MG63 (cell line): ENCODE measurements around the gene SLC6A13. TPM values are rescaled to one million over a fixed set of nuclear protein-coding genes. Genes with fewer than 3 reads are reported as not detected.

Source experiments
- DNase-seq: peaks from one replicate; pipeline ENCODE4 v3.0.0-alpha.2; 2020
- H3K27me3 ChIP-seq: fragments of 250-450 bp; sonication (Bioruptor Pico); 2 replicates; pipeline ENCODE4 v1.5.1; 2020; ENCODE audit warnings: mild to moderate bottlenecking, moderate library complexity
- H3K36me3 ChIP-seq: fragments of 250-450 bp; sonication (Bioruptor Pico); 2 replicates; pipeline ENCODE4 v1.5.1; 2020; ENCODE audit warnings: mild to moderate bottlenecking, moderate library complexity
- H3K4me3 ChIP-seq: fragments of 250-450 bp; sonication (Bioruptor Pico); 2 replicates; pipeline ENCODE4 v1.5.1; 2020; ENCODE audit warnings: mild to moderate bottlenecking, moderate library complexity
- H3K9me3 ChIP-seq: fragments of 250-450 bp; sonication (Bioruptor Pico); 2 replicates; pipeline ENCODE4 v1.5.1; 2020; ENCODE audit warnings: mild to moderate bottlenecking, moderate library complexity
- total RNA-seq: library from RNA; depleted of rRNA; stranded (reverse); fragments of >200 nt; shearing (Covaris generic); gene quantifications from 2 replicates; pipeline ENCODE4 v1.2.3, GENCODE V29; 2014; ENCODE audit warnings: low replicate concordance

Gene SLC6A13
- total RNA-seq, 1 experiment from 2014 or later: not detected

GRCh38 chr12:271161-271560, 8.5 kb upstream of the SLC6A13 start:
- peaks cover 23% of the 10 kb centered on the region for H3K27me3 ChIP-seq
- H3K36me3 ChIP-seq: no peaks in the 10 kb centered on the region
- no peak for DNase-seq
- no peak overlapping the region for H3K4me3 ChIP-seq
- H3K9me3 ChIP-seq: no peaks in the 10 kb centered on the region

GRCh38 chr12:269191-269590, 6.6 kb upstream of the SLC6A13 start:
- DNase-seq: no peak
- H3K9me3 ChIP-seq: no peaks in the 10 kb centered on the region
- no peaks in the 10 kb centered on the region for H3K36me3 ChIP-seq
- no peak overlapping the region for H3K4me3 ChIP-seq
- H3K27me3 ChIP-seq: peaks cover 31% of the 10 kb centered on the region

- Histone ChIP-seq H3K36me3 (no peaks in the 10 kb centered on the region), H3K4me3 (no peak overlapping the region), H3K9me3 (no peaks in the 10 kb centered on the region), H3K27me3 (peaks cover 31% of the 10 kb centered on the region)
- DNase-seq: no peak
Observed at GRCh38 chr12:268483-268840, 5.8 kb upstream of the SLC6A13 start.

- H3K9me3 ChIP-seq: no peaks in the 10 kb centered on the region
- no peaks in the 10 kb centered on the region for H3K36me3 ChIP-seq
- no peak for DNase-seq
- H3K27me3 ChIP-seq: peaks cover 31% of the 10 kb centered on the region
- H3K4me3 ChIP-seq: no peak overlapping the region
Observed at GRCh38 chr12:267581-268482, 5.2 kb upstream of the SLC6A13 start.

GRCh38 chr12:265096-265495, 2.5 kb upstream of the SLC6A13 start:
- no peak for DNase-seq
- peaks cover 43% of the 10 kb centered on the region for H3K27me3 ChIP-seq
- H3K36me3 ChIP-seq: no peaks in the 10 kb centered on the region
- H3K9me3 ChIP-seq: no peaks in the 10 kb centered on the region; the same call in 1 of the 2 replicates
- H3K4me3 ChIP-seq: no peak overlapping the region

GRCh38 chr12:264269-264668, 1.6 kb upstream of the SLC6A13 start:
- no peak overlapping the region for H3K4me3 ChIP-seq
- no peaks in the 10 kb centered on the region; the same call in 1 of the 2 replicates for H3K9me3 ChIP-seq
- DNase-seq: no peak
- H3K36me3 ChIP-seq: no peaks in the 10 kb centered on the region
- H3K27me3 ChIP-seq: peaks cover 51% of the 10 kb centered on the region

GRCh38 chr12:263574-263973, 938 bp upstream of the SLC6A13 start:
- Histone ChIP-seq H3K36me3 (no peaks in the 10 kb centered on the region), H3K4me3 (no peak overlapping the region), H3K27me3 (peaks cover 48% of the 10 kb centered on the region), H3K9me3 (no peaks in the 10 kb centered on the region; the same call in 1 of the 2 replicates)
- peak; percentile 47 for DNase-seq

GRCh38 chr12:262113-262512, 523 bp downstream of the SLC6A13 start:
- Histone ChIP-seq H3K36me3 (no peaks in the 10 kb centered on the region), H3K27me3 (peaks cover 43% of the 10 kb centered on the region), H3K9me3 (no peaks in the 10 kb centered on the region; the same call in 1 of the 2 replicates), H3K4me3 (no peak overlapping the region)
- no peak for DNase-seq

GRCh38 chr12:257521-258321, 4.9 kb downstream of the SLC6A13 start:
- DNase-seq: no peak
- H3K9me3 ChIP-seq: no peaks in the 10 kb centered on the region; the same call in 1 of the 2 replicates
- no peak overlapping the region for H3K4me3 ChIP-seq
- H3K36me3 ChIP-seq: no peaks in the 10 kb centered on the region
- H3K27me3 ChIP-seq: peaks cover 30% of the 10 kb centered on the region

- Histone ChIP-seq H3K27me3 (peaks cover 30% of the 10 kb centered on the region), H3K4me3 (no peak overlapping the region), H3K9me3 (no peaks in the 10 kb centered on the region; the same call in 1 of the 2 replicates), H3K36me3 (no peaks in the 10 kb centered on the region)
- DNase-seq: no peak
Observed at GRCh38 chr12:256958-257357, 5.7 kb downstream of the SLC6A13 start.

GRCh38 chr12:256225-256624, 6.4 kb downstream of the SLC6A13 start:
- DNase-seq: no peak
- no peaks in the 10 kb centered on the region for H3K36me3 ChIP-seq
- peaks cover 27% of the 10 kb centered on the region for H3K27me3 ChIP-seq

GRCh38 chr12:254912-255311, 7.7 kb downstream of the SLC6A13 start:
- DNase-seq: no peak
- Histone ChIP-seq H3K27me3 (peaks cover 17% of the 10 kb centered on the region), H3K9me3 (no peaks in the 10 kb centered on the region; the same call in 1 of the 2 replicates)

More at GRCh38 chr12:256225-256624, 6.4 kb downstream of the SLC6A13 start:
- no peaks in the 10 kb centered on the region; the same call in 1 of the 2 replicates for H3K9me3 ChIP-seq
- no peak overlapping the region for H3K4me3 ChIP-seq

GRCh38 chr12:254039-254438, 8.6 kb downstream of the SLC6A13 start:
- no peaks in the 10 kb centered on the region for H3K36me3 ChIP-seq
- no peak for DNase-seq
- no peak overlapping the region for H3K4me3 ChIP-seq
- no peaks in the 10 kb centered on the region for H3K9me3 ChIP-seq
- peaks cover 10% of the 10 kb centered on the region; the same call in 1 of the 2 replicates for H3K27me3 ChIP-seq

More at GRCh38 chr12:254912-255311, 7.7 kb downstream of the SLC6A13 start:
- H3K4me3 ChIP-seq: no peak overlapping the region
- H3K36me3 ChIP-seq: no peaks in the 10 kb centered on the region

- Histone ChIP-seq H3K36me3 (no peaks in the 10 kb centered on the region), H3K27me3 (peaks cover 5% of the 10 kb centered on the region; the same call in 1 of the 2 replicates), H3K9me3 (peaks cover 4% of the 10 kb centered on the region; the same call in 1 of the 2 replicates), H3K4me3 (no peak overlapping the region)
- no peak for DNase-seq
Observed at GRCh38 chr12:253116-253831, 9.4 kb downstream of the SLC6A13 start.

GRCh38 chr12:252636-253035, 10.0 kb downstream of the SLC6A13 start:
- H3K9me3 ChIP-seq: peaks cover 9% of the 10 kb centered on the region
- H3K4me3 ChIP-seq: no peak overlapping the region
- no peak for DNase-seq
- no peaks in the 10 kb centered on the region for H3K36me3 ChIP-seq
- H3K27me3 ChIP-seq: peaks cover 2% of the 10 kb centered on the region; the same call in 1 of the 2 replicates

GRCh38 chr12:247271-247670, 15.4 kb downstream of the SLC6A13 start:
- no peak for DNase-seq
- 0 out of 2 replicates have a peak, but pooled peaks cover 2% of the 10 kb centered on the region for H3K27me3 ChIP-seq
- H3K4me3 ChIP-seq: no peak overlapping the region
- peaks cover 15% of the 10 kb centered on the region for H3K9me3 ChIP-seq
- no peaks in the 10 kb centered on the region for H3K36me3 ChIP-seq
